Measurements from ENCODE around the gene SUGCT. TPM values are rescaled to one million over a fixed set of nuclear protein-coding genes. Genes with fewer than 3 reads are reported as not detected.

The SUGCT gene
- total RNA-seq, 2 experiments from 2014 or later: not detected

GRCh38 chr7:40843338-40843985 lies 708.7 kb downstream of the SUGCT start:
- peak overlapping the region; percentile 77 for H2AFZ ChIP-seq (ENCODE audit: low read length)
- no TSS peak for BruUV-seq (replicated peaks)
- no peak overlapping the region for H3K4me2 ChIP-seq (ENCODE audit: low read length)
- H3K9me2 ChIP-seq (ENCODE audit: insufficient read depth, low read length): no peaks in the 10 kb centered on the region
- H4K20me1 ChIP-seq (ENCODE audit: insufficient read depth, low read length): no peaks in the 10 kb centered on the region
- peaks cover 7% of the 10 kb centered on the region; the same call in 1 of the 2 replicates for H3K36me3 ChIP-seq (ENCODE audit: insufficient read depth, low read length)
- intact Hi-C loops (cut with micrococcal nuclease; ENCODE audit: unreplicated experiment): no loop called here
- peaks cover 8% of the 10 kb centered on the region for H3K4me1 ChIP-seq (ENCODE audit: insufficient read depth, low read length, poor library complexity, severe bottlenecking)
- TF ChIP-seq CTCF (conservative IDR thresholded peaks at IDR 0.05; ENCODE audit: low read length) (no peak), EZH2phosphoT487 (IDR thresholded peaks at IDR 0.05; ENCODE audit: borderline replicate concordance, low read depth, low read length) (no peak)
- no peaks in the 10 kb centered on the region for H3K79me2 ChIP-seq (ENCODE audit: insufficient read depth, low read depth, low read length)
- POLR2A ChIA-PET: interaction anchor here (0.8 to 1.5 kb wide), 2 partner anchors 15 to 83 kb away, joined by 3 read pairs; no protein-coding TSS in a partner anchor
- no peak for DNase-seq (ENCODE audit: low spot score)
- peaks cover 22% of the 10 kb centered on the region; the same call in 1 of the 2 replicates for H3K9me3 ChIP-seq (ENCODE audit: low read length)
- CTCF ChIA-PET (ENCODE audit: unreplicated experiment): interaction anchor here (1.1 kb wide), 1 partner anchor 67 kb away, joined by 3 read pairs; no protein-coding TSS in a partner anchor
- H3K27ac ChIP-seq (ENCODE audit: low read depth, low read length, poor library complexity, severe bottlenecking): no peak overlapping the region
- no peak overlapping the region for H3K4me3 ChIP-seq (ENCODE audit: low read depth, low read length, poor library complexity, severe bottlenecking)

- CTCF ChIA-PET (ENCODE audit: unreplicated experiment): no interaction called here
- intact Hi-C loops (cut with micrococcal nuclease; ENCODE audit: unreplicated experiment): no loop called here
- Histone ChIP-seq H3K4me3 (ENCODE audit: low read depth, low read length, poor library complexity, severe bottlenecking) (no peak overlapping the region), H4K20me1 (ENCODE audit: insufficient read depth, low read length) (no peaks in the 10 kb centered on the region), H3K27ac (ENCODE audit: low read depth, low read length, poor library complexity, severe bottlenecking) (no peak overlapping the region), H2AFZ (ENCODE audit: low read length) (no peak overlapping the region), H3K79me2 (ENCODE audit: insufficient read depth, low read depth, low read length) (no peaks in the 10 kb centered on the region), H3K4me1 (ENCODE audit: insufficient read depth, low read length, poor library complexity, severe bottlenecking) (peaks cover 12% of the 10 kb centered on the region), H3K4me2 (ENCODE audit: low read length) (no peak overlapping the region), H3K9me3 (ENCODE audit: low read length) (peaks cover 8% of the 10 kb centered on the region; the same call in 1 of the 2 replicates), H3K36me3 (ENCODE audit: insufficient read depth, low read length) (no peaks in the 10 kb centered on the region), H3K9me2 (ENCODE audit: insufficient read depth, low read length) (no peaks in the 10 kb centered on the region)
- no TSS peak for BruUV-seq (replicated peaks)
- POLR2A ChIA-PET: interaction anchor here (0.7 to 1.9 kb wide), 3 partner anchors 10 to 76 kb away, joined by 3 to 4 read pairs (median 3); no protein-coding TSS in a partner anchor
- no peak for DNase-seq (ENCODE audit: low spot score)
- TF ChIP-seq EZH2phosphoT487 (IDR thresholded peaks at IDR 0.05; ENCODE audit: borderline replicate concordance, low read depth, low read length) (no peak), CTCF (conservative IDR thresholded peaks at IDR 0.05; ENCODE audit: low read length) (no peak)
Measured at GRCh38 chr7:40845943-40846342, 711.1 kb downstream of the SUGCT start.

GRCh38 chr7:40847921-40848320 lies 713.1 kb downstream of the SUGCT start:
- Histone ChIP-seq H3K9me2 (ENCODE audit: insufficient read depth, low read length) (no peaks in the 10 kb centered on the region), H4K20me1 (ENCODE audit: insufficient read depth, low read length) (no peaks in the 10 kb centered on the region), H3K4me2 (ENCODE audit: low read length) (no peak overlapping the region), H3K79me2 (ENCODE audit: insufficient read depth, low read depth, low read length) (no peaks in the 10 kb centered on the region), H2AFZ (ENCODE audit: low read length) (no peak overlapping the region), H3K27ac (ENCODE audit: low read depth, low read length, poor library complexity, severe bottlenecking) (no peak overlapping the region), H3K36me3 (ENCODE audit: insufficient read depth, low read length) (no peaks in the 10 kb centered on the region), H3K9me3 (ENCODE audit: low read length) (no peaks in the 10 kb centered on the region), H3K4me3 (ENCODE audit: low read depth, low read length, poor library complexity, severe bottlenecking) (no peak overlapping the region), H3K4me1 (ENCODE audit: insufficient read depth, low read length, poor library complexity, severe bottlenecking) (peaks cover 10% of the 10 kb centered on the region)
- ChIA-PET CTCF (ENCODE audit: unreplicated experiment) (no interaction called here), POLR2A (interaction anchor here (1.0 kb wide), 2 partner anchors 10 to 12 kb away, joined by 3 to 5 read pairs; no protein-coding TSS in a partner anchor)
- no TSS peak for BruUV-seq (replicated peaks)
- DNase-seq (ENCODE audit: low spot score): no peak
- TF ChIP-seq CTCF (conservative IDR thresholded peaks at IDR 0.05; ENCODE audit: low read length) (no peak), EZH2phosphoT487 (IDR thresholded peaks at IDR 0.05; ENCODE audit: borderline replicate concordance, low read depth, low read length) (no peak)
- intact Hi-C loops (cut with micrococcal nuclease; ENCODE audit: unreplicated experiment): no loop called here

Data from OCI-LY7 (cell line).